Neural progenitor cell (in vitro differentiated cells): ENCODE measurements around the gene PRKCA. TPM values are rescaled to one million over a fixed set of nuclear protein-coding genes. Genes with fewer than 3 reads are reported as not detected.
A peak's percentile ranks its signal among the peaks of the same experiment; 100 is the strongest.

ENCODE experiments used
- DNase-seq: peaks from one replicate; pipeline ENCODE4 v3.0.0-alpha.2; 2016; ENCODE audit warnings: low spot score
- H2AFZ ChIP-seq: fragments of 200-600 bp; sonication (generic); replicated peaks from 2 replicates; pipeline ENCODE4 v1.6.1; 2016; ENCODE audit warnings: antibody characterized with exemption
- H3F3A ChIP-seq: fragments of 200-600 bp; sonication (generic); 2 replicates; pipeline ENCODE4 v1.6.1; 2016; ENCODE audit warnings: antibody characterized with exemption, low read depth
- H3K27ac ChIP-seq: fragments of 200-600 bp; sonication (generic); 2 replicates; pipeline ENCODE4 v1.5.1; 2016; ENCODE audit warnings: mild to moderate bottlenecking
- H3K27me3 ChIP-seq: fragments of 200-600 bp; sonication (generic); 2 replicates; pipeline ENCODE4 v1.6.1; 2016; ENCODE audit warnings: mild to moderate bottlenecking, moderate library complexity
- H3K36me3 ChIP-seq: fragments of 200-600 bp; sonication (generic); 2 replicates; pipeline ENCODE4 v1.5.1; 2016
- H3K4me1 ChIP-seq: fragments of 200-600 bp; sonication (generic); 2 replicates; pipeline ENCODE4 v1.6.1; 2016; ENCODE audit warnings: mixed run types
- H3K4me2 ChIP-seq: fragments of 200-600 bp; sonication (generic); 2 replicates; pipeline ENCODE4 v1.6.1; 2016
- H3K4me3 ChIP-seq: fragments of 200-600 bp; sonication (generic); 2 replicates; pipeline ENCODE4 v1.5.1; 2016
- H3K79me2 ChIP-seq: fragments of 200-600 bp; sonication (generic); 2 replicates; pipeline ENCODE4 v1.6.1; 2016; ENCODE audit warnings: low read depth
- H3K9ac ChIP-seq: fragments of 200-600 bp; sonication (generic); 2 replicates; pipeline ENCODE4 v1.6.1; 2016
- H3K9me3 ChIP-seq: fragments of 200-600 bp; sonication (generic); 2 replicates; pipeline ENCODE4 v1.5.1; 2016; ENCODE audit warnings: low read depth
- H4K20me1 ChIP-seq: fragments of 200-600 bp; sonication (generic); 2 replicates; pipeline ENCODE4 v1.6.1; 2016; ENCODE audit warnings: low read depth
- H3K27ac Mint-ChIP-seq: 3 replicates; pipeline ENCODE4 v1.8.0; 2021; ENCODE audit warnings: mixed read lengths
- H3K27me3 Mint-ChIP-seq: 2 replicates; pipeline ENCODE4 v1.8.0; 2022; ENCODE audit warnings: low read depth, mild to moderate bottlenecking, inconsistent platforms, moderate library complexity, mixed read lengths; ENCODE audit not compliant: insufficient read depth
- H3K36me3 Mint-ChIP-seq: 3 replicates; pipeline ENCODE4 v1.8.0; 2021; ENCODE audit warnings: mixed read lengths
- H3K4me1 Mint-ChIP-seq: 3 replicates; pipeline ENCODE4 v1.8.0; 2021; ENCODE audit warnings: mixed read lengths
- H3K4me3 Mint-ChIP-seq: 3 replicates; pipeline ENCODE4 v1.8.0; 2021; ENCODE audit warnings: mild to moderate bottlenecking, moderate library complexity, mixed read lengths
- H3K9me3 Mint-ChIP-seq: 3 replicates; pipeline ENCODE4 v1.8.0; 2020; ENCODE audit warnings: mixed read lengths
- CTCF ChIP-seq: fragments of 200-600 bp; sonication (generic); IDR thresholded peaks from 2 replicates; pipeline ENCODE4 v1.5.1; 2017; ENCODE audit warnings: antibody characterized with exemption, mild to moderate bottlenecking
- EZH2 ChIP-seq: fragments of 200-600 bp; sonication (generic); IDR thresholded peaks from 2 replicates; pipeline ENCODE4 v1.6.1; 2017; ENCODE audit warnings: antibody characterized with exemption, mild to moderate bottlenecking, moderate library complexity
- EZH2phosphoT487 ChIP-seq: fragments of 200-600 bp; sonication (generic); IDR thresholded peaks from 2 replicates; pipeline ENCODE4 v1.6.1; 2017; ENCODE audit warnings: antibody characterized with exemption
- total RNA-seq: library from RNA; depleted of rRNA; stranded (reverse); fragments of >200 nt; gene quantifications from 2 replicates; pipeline ENCODE4 v1.2.3, GENCODE V29; 2015; ENCODE audit warnings: low replicate concordance

The PRKCA gene
- total RNA-seq, 1 donor from 2014 or later: 2.1 TPM

GRCh38 chr17:66515974-66516373, 213.6 kb downstream of the PRKCA start:
- Histone ChIP-seq H2AFZ (no peak overlapping the region), H3K9me3 (no peaks in the 10 kb centered on the region), H3K36me3 (no peaks in the 10 kb centered on the region), H3K9ac (no peak overlapping the region), H3K27ac (no peak overlapping the region), H3K79me2 (no peaks in the 10 kb centered on the region), H3K4me1 (no peaks in the 10 kb centered on the region), H3K27me3 (no peaks in the 10 kb centered on the region), H3F3A (no peaks in the 10 kb centered on the region), H3K4me3 (no peak overlapping the region), H4K20me1 (no peaks in the 10 kb centered on the region), H3K4me2 (no peak overlapping the region)
- Mint-ChIP-seq H3K27me3 (peaks cover 2% of the 10 kb centered on the region), H3K27ac (peak overlapping the region; percentile 15), H3K36me3 (no peaks in the 10 kb centered on the region), H3K4me1 (peaks cover 28% of the 10 kb centered on the region), H3K4me3 (no peak overlapping the region), H3K9me3 (no peaks in the 10 kb centered on the region)
- TF ChIP-seq EZH2: no peak
- no peak for TF ChIP-seq EZH2phosphoT487
- no peak for TF ChIP-seq CTCF
- DNase-seq: no peak

GRCh38 chr17:66517336-66518009, 215.1 kb downstream of the PRKCA start:
- Histone ChIP-seq H3K4me2 (no peak overlapping the region), H3K9ac (no peak overlapping the region), H3K9me3 (no peaks in the 10 kb centered on the region), H2AFZ (no peak overlapping the region), H3F3A (no peaks in the 10 kb centered on the region), H3K27ac (no peak overlapping the region), H3K4me1 (no peaks in the 10 kb centered on the region), H3K79me2 (no peaks in the 10 kb centered on the region), H4K20me1 (no peaks in the 10 kb centered on the region), H3K4me3 (no peak overlapping the region), H3K27me3 (no peaks in the 10 kb centered on the region), H3K36me3 (no peaks in the 10 kb centered on the region)
- no peak overlapping the region for H3K27ac Mint-ChIP-seq
- no peaks in the 10 kb centered on the region for H3K9me3 Mint-ChIP-seq
- DNase-seq: no peak
- peaks cover 6% of the 10 kb centered on the region for H3K27me3 Mint-ChIP-seq
- H3K36me3 Mint-ChIP-seq: no peaks in the 10 kb centered on the region
- H3K4me1 Mint-ChIP-seq: peaks cover 28% of the 10 kb centered on the region
- H3K4me3 Mint-ChIP-seq: no peak overlapping the region
- no peak for TF ChIP-seq EZH2phosphoT487
- no peak for TF ChIP-seq CTCF
- no peak for TF ChIP-seq EZH2

GRCh38 chr17:66518108-66518507, 215.7 kb downstream of the PRKCA start:
- Histone ChIP-seq H3K4me2 (no peak overlapping the region), H3K79me2 (no peaks in the 10 kb centered on the region), H4K20me1 (no peaks in the 10 kb centered on the region), H3K36me3 (no peaks in the 10 kb centered on the region), H3K27me3 (no peaks in the 10 kb centered on the region), H3K9me3 (no peaks in the 10 kb centered on the region), H3K27ac (no peak overlapping the region), H3K4me3 (no peak overlapping the region), H3F3A (no peaks in the 10 kb centered on the region), H3K9ac (no peak overlapping the region), H2AFZ (no peak overlapping the region), H3K4me1 (no peaks in the 10 kb centered on the region)
- DNase-seq: no peak
- Mint-ChIP-seq H3K36me3 (no peaks in the 10 kb centered on the region), H3K27me3 (peaks cover 6% of the 10 kb centered on the region), H3K4me3 (no peak overlapping the region), H3K27ac (no peak overlapping the region), H3K9me3 (no peaks in the 10 kb centered on the region), H3K4me1 (peaks cover 31% of the 10 kb centered on the region)
- no peak for TF ChIP-seq CTCF
- TF ChIP-seq EZH2phosphoT487: no peak
- TF ChIP-seq EZH2: no peak
